Skeletal muscle satellite cell (primary cell): ENCODE measurements around the gene PRAF2. TPM values are rescaled to one million over a fixed set of nuclear protein-coding genes. Genes with fewer than 3 reads are reported as not detected.

Experiments used
- H3K27me3 ChIP-seq: 2 replicates; pipeline ENCODE4 v1.7.0; 2013; ENCODE audit warnings: low read length; ENCODE audit not compliant: control insufficient read depth, insufficient read depth
- H3K36me3 ChIP-seq: 2 replicates; pipeline ENCODE4 v1.7.0; 2013; ENCODE audit warnings: mild to moderate bottlenecking, control low read depth, low read length; ENCODE audit not compliant: insufficient read depth
- H3K4me1 ChIP-seq: 2 replicates; pipeline ENCODE4 v1.7.0; 2013; ENCODE audit warnings: low read length; ENCODE audit not compliant: control insufficient read depth, insufficient read depth
- H3K4me2 ChIP-seq: 2 replicates; pipeline ENCODE4 v1.7.0; 2013; ENCODE audit warnings: mild to moderate bottlenecking, low read length
- H3K4me3 ChIP-seq: 2 replicates; pipeline ENCODE4 v1.7.0; 2013; ENCODE audit warnings: low read length
- H3K9ac ChIP-seq: 2 replicates; pipeline ENCODE4 v1.7.0; 2013; ENCODE audit warnings: mild to moderate bottlenecking, low read depth, low read length, moderate library complexity
- H3K9me3 ChIP-seq: replicated peaks from 2 replicates; pipeline ENCODE4 v1.7.0; 2013; ENCODE audit warnings: mild to moderate bottlenecking, control low read depth, low read length
- small RNA-seq: library from RNA; depleted of rRNA; stranded (forward); fragments of <200 nt; gene quantifications from one replicate; pipeline ENCODE3, GENCODE V24; 2012

The PRAF2 gene

DNA sequence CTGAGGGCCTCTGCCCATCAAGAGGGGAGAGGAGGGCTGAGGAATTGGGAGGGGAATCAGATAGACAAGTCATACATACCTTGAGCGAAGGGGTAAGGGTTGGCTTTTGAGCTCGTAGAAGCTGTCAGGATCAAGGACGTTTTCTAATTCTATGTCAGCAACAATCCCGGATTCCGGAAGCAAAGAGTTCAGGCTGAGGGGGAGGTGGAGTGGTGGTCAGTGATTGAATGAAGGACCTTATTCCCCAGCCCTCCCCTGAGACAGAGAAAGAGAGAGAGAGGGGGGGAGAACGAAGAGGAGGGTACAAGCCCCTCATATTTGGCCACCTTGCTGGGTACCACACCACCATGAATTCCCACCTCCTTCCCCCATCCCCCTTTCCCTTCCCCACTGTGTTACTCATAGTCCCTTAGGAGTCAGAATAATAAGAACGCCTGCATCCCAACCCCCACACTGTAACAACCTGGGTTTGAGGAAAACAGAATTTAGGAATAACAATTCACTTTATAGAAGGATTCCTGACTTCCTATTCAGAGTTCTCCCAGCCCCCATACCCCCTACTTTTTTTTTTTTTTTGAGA, 33.3 kb downstream of the PRAF2 start:
- Histone ChIP-seq H3K4me2 (peak overlapping the region; percentile 83), H3K4me1 (peaks cover 24% of the 10 kb centered on the region), H3K36me3 (peaks cover 31% of the 10 kb centered on the region), H3K4me3 (peak overlapping the region; percentile 72), H3K9ac (peak overlapping the region; percentile 59), H3K9me3 (no peaks in the 10 kb centered on the region), H3K27me3 (no peaks in the 10 kb centered on the region)

GRCh38 chrX:49039598-49040375, 34.0 kb downstream of the PRAF2 start:
- Histone ChIP-seq H3K9me3 (no peaks in the 10 kb centered on the region), H3K4me2 (peak overlapping the region; percentile 83), H3K9ac (peak overlapping the region; percentile 73), H3K4me1 (peaks cover 24% of the 10 kb centered on the region), H3K4me3 (peak overlapping the region; percentile 72), H3K27me3 (no peaks in the 10 kb centered on the region), H3K36me3 (peaks cover 31% of the 10 kb centered on the region)

DNA sequence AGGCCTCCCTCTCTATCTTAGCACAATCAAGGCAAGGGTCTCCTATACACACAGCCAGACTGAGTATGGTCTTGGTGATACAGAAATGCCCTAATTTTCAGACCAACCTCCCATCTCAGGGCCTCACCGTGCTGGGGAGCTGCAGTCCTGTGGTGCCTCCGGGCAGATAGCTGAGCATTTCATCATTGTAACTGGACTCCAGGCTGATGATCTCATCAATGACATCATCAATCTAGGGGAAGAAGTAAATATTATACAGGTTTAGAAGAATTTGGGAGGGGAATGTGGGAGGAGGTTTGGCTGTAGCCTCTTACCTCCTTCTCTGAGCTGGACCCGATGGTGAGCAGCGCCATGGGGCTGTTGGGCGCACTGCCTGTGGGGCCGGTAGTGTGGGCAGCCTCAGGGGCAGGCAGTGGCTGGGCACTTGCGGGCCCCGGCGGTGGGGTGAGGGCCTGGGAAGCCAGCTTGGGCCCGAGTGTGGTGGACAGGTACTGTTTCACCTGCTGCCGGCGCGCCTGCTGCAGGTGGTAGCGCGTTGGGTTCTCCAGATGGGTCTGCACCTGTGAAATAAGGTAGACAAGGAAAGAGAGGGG, 35.8 kb downstream of the PRAF2 start:
- no peaks in the 10 kb centered on the region for H3K27me3 ChIP-seq
- H3K36me3 ChIP-seq = peaks cover 49% of the 10 kb centered on the region
- H3K4me1 ChIP-seq = peaks cover 24% of the 10 kb centered on the region
- no peaks in the 10 kb centered on the region for H3K9me3 ChIP-seq
- no peak overlapping the region for H3K4me3 ChIP-seq
- no peak overlapping the region for H3K9ac ChIP-seq
- H3K4me2 ChIP-seq = no peak overlapping the region

DNA sequence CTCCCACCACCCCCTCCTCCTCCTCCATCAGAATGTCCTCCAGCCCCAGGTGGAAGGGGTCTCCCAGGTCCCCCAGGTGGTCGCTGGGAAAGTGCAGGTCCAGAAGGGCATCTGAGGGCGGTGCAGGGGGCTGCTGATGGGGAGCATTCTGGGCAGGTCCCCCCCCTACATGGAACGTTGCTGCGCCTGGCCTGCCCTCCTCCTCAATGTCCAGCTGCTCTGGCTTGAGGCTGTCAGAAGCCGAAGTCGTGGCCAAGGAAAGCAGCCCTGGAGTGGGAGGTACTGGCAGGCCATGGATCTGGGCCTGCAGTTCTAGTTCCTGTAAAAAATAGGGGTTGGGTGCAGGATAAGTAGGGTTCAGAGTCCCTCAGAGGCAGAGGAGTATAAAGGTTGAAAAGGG, 43.5 kb downstream of the PRAF2 start:
- H3K36me3 ChIP-seq = peaks cover 41% of the 10 kb centered on the region
- no peaks in the 10 kb centered on the region for H3K4me1 ChIP-seq
- H3K9ac ChIP-seq = no peak overlapping the region

DNA sequence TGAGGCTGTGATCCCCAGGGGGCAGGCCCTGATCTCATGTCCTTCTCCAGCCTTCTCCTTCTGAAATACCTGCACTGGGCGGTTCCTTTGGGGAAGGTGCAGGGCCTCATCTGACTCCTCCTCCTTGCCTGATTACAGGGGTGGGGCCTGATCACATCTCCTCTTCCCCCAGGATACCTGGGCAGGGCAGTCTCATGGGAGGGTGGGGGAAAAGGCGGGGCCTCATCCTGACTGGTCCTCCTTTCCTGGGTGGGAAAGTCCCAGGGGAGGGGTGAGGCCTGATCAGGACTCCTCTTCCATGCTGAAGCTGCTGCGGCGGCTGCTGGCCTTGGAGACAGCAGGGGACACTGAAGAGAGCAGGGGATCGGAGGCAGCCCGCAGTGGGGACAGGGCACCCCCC, 43.9 kb downstream of the PRAF2 start:
- Histone ChIP-seq H3K4me3 (no peak overlapping the region), H3K27me3 (no peaks in the 10 kb centered on the region), H3K9me3 (no peaks in the 10 kb centered on the region), H3K36me3 (peaks cover 41% of the 10 kb centered on the region), H3K4me2 (no peak overlapping the region), H3K4me1 (no peaks in the 10 kb centered on the region), H3K9ac (no peak overlapping the region)

More for the DNA sequence above, 43.5 kb downstream of the PRAF2 start:
- H3K9me3 ChIP-seq = no peaks in the 10 kb centered on the region
- H3K27me3 ChIP-seq = no peaks in the 10 kb centered on the region
- no peak overlapping the region for H3K4me2 ChIP-seq
- no peak overlapping the region for H3K4me3 ChIP-seq

Small RNA genes lying within 50 kb of the gene (small RNA-seq; reads per million reads assigned to genes)
- gene RNU4-52P = not detected
